Epithelial cell of proximal tubule (primary cell): Measurements from ENCODE around the gene SLC7A14. TPM values are rescaled to one million over a fixed set of nuclear protein-coding genes. Genes with fewer than 3 reads are reported as not detected.

ENCODE experiments used
- DNase-seq: peaks from one replicate; pipeline ENCODE4 v3.0.0-alpha.2; 2011; ENCODE audit warnings: low read depth
- H3K4me3 ChIP-seq: 2 replicates; pipeline ENCODE4 v1.5.1; 2011; ENCODE audit warnings: low read depth, mild to moderate bottlenecking, low read length
- total RNA-seq: library from RNA; depleted of rRNA; stranded (reverse); fragments of >200 nt; gene quantifications from 2 replicates; pipeline ENCODE4 v1.2.3, GENCODE V29; 2015
- TF ChIP-seq, protein P1 (sequence below): conservative IDR thresholded peaks from 2 replicates; pipeline ENCODE4 v1.5.1; 2012; ENCODE audit warnings: low read depth, mild to moderate bottlenecking, low read length

Gene SLC7A14
- total RNA-seq, 1 donor from 2014 or later = 0.12 TPM

- no peak overlapping the region for H3K4me3 ChIP-seq
- no peak for DNase-seq
- TF ChIP-seq, protein P1, sequence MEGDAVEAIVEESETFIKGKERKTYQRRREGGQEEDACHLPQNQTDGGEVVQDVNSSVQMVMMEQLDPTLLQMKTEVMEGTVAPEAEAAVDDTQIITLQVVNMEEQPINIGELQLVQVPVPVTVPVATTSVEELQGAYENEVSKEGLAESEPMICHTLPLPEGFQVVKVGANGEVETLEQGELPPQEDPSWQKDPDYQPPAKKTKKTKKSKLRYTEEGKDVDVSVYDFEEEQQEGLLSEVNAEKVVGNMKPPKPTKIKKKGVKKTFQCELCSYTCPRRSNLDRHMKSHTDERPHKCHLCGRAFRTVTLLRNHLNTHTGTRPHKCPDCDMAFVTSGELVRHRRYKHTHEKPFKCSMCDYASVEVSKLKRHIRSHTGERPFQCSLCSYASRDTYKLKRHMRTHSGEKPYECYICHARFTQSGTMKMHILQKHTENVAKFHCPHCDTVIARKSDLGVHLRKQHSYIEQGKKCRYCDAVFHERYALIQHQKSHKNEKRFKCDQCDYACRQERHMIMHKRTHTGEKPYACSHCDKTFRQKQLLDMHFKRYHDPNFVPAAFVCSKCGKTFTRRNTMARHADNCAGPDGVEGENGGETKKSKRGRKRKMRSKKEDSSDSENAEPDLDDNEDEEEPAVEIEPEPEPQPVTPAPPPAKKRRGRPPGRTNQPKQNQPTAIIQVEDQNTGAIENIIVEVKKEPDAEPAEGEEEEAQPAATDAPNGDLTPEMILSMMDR = no peak
Measured at GRCh38 chr3:170413291-170413690, 172.6 kb downstream of the SLC7A14 start.

- no peak for DNase-seq
- TF ChIP-seq, protein P1 = peak; percentile 70
- H3K4me3 ChIP-seq = no peak overlapping the region
Measured at GRCh38 chr3:170410428-170411029, 175.3 kb downstream of the SLC7A14 start.

Other genes with a start within 250 kb of the SLC7A14 start
- 25.1 and 29.3 TPM in 2 replicates for gene SKIL, start 228.4 kb downstream of the SLC7A14 start, total RNA-seq
- gene CLDN11, start 167.2 kb downstream of the SLC7A14 start, total RNA-seq = 33.7 and 61.0 TPM in 2 replicates